Upper lobe of left lung (tissue), 6 donors: ENCODE measurements around the gene ANKRD34A. TPM values are rescaled to one million over a fixed set of nuclear protein-coding genes. Genes with fewer than 3 reads are reported as not detected.
A peak's percentile ranks its signal among the peaks of the same experiment; 100 is the strongest.
"Not testable (repeated sequence)": the region's sequence is repeated elsewhere in the genome, so short reads cannot be mapped to it uniquely, and the experiment has no call there.

Experiments used
- ATAC-seq, 2 donors: fragments of 200-7000 bp; cut with Tn5 transposase; one replicate each; pipeline ENCODE4 v1.9.1; 2022; ENCODE audit warnings: mild to moderate bottlenecking in 2 of 2, moderate library complexity in 2 of 2; ENCODE audit not compliant: low FRiP score in 2 of 2
- DNase-seq, 2 donors: peaks; one replicate each; pipeline ENCODE4 v3.0.0-alpha.2; 2019 to 2020
- H3K27ac ChIP-seq, 4 donors: fragments of 200-600 bp; sonication (generic); one replicate each; pipeline ENCODE4 v1.5.1; 2016 to 2019
- H3K27me3 ChIP-seq, 4 donors: fragments of 200-600 bp; sonication (generic); one replicate each; pipeline ENCODE4 v1.5.1; 2017 to 2019
- H3K36me3 ChIP-seq, 4 donors: fragments of 200-600 bp; sonication (generic); one replicate each; pipeline ENCODE4 v1.5.1; 2016 to 2019
- H3K4me1 ChIP-seq, 4 donors: fragments of 200-600 bp; sonication (generic); one replicate each; pipeline ENCODE4 v1.5.1; 2018 to 2019
- H3K4me3 ChIP-seq, 4 donors: fragments of 200-600 bp; sonication (generic); one replicate each; pipeline ENCODE4 v1.5.1; 2017 to 2019; ENCODE audit warnings: mild to moderate bottlenecking in 2 of 4, moderate library complexity in 1 of 4
- H3K9me3 ChIP-seq, 4 donors: fragments of 200-600 bp; sonication (generic); one replicate each; pipeline ENCODE4 v1.5.1; 2018 to 2019
- EP300 ChIP-seq, 4 donors: sonication (generic); formaldehyde crosslinking; IDR thresholded peaks; one replicate each; pipeline ENCODE4 v1.5.1; 2017; ENCODE audit warnings: antibody characterized with exemption in 4 of 4, control low read depth in 2 of 4
- POLR2A ChIP-seq, 4 donors: fragments of 450-650 bp; IDR thresholded peaks; one replicate each; pipeline ENCODE4 v1.5.1; 2016 to 2017; ENCODE audit warnings: antibody characterized with exemption in 4 of 4, mild to moderate bottlenecking in 2 of 4
- POLR2AphosphoS5 ChIP-seq, 2 donors: sonication (generic); formaldehyde crosslinking; IDR thresholded peaks; one replicate each; pipeline ENCODE4 v1.5.1; 2017; ENCODE audit warnings: antibody characterized with exemption in 2 of 2
- WGBS, 2 donors: methylation state at CpG; one replicate each; pipeline ENCODE4 v1.1.5; 2017 to 2018; 5-methylcytosine and 5-hydroxymethylcytosine counted together
- total RNA-seq, 6 donors: library from RNA; depleted of rRNA in 4 of 6; stranded (reverse); fragments of >200 nt in 4 of 6; gene quantifications; one replicate each; pipeline versions ENCODE4 v1.1.0 to v1.2.1, GENCODE V29; 2016 to 2021
- TF ChIP-seq, protein P1 (sequence below), 6 experiments: fragments of 450-650 bp in 4 of 6; fragments of 200-600 bp in 2 of 6; sonication (generic) in 2 of 6; IDR thresholded peaks; one replicate each; pipeline ENCODE4 v1.5.1; 2016 to 2019; ENCODE audit warnings: antibody characterized with exemption in 6 of 6
- donor health status: DM: no; HTN: no; CAD: no; lungs with moderate emphysema.
- donor health status: DM: no; HTN: yes; CAD: no; lungs with severe emphysema.

Gene ANKRD34A
- total RNA-seq, 6 donors from 2014 or later = 0.30 to 2.6 (median 0.73) TPM

DNA sequence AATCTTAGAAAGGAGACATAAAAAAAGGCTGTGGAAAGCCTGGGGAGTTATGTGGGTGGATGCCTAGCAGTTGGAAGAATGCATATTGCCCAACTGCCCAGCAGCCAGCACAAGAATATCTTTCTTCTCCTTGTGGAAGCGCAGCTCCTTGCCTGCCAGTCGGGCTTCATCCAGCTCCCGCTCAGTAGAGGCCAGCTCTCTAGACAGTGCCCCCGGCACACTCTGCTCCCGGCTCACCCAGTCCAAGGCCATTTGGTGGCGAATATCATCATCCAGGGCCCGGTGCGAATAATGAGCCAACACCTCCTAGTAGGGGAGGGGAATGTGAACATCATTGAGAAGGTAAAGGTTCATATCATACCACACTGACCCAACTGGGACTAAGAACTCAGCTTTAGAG lies 28.1 kb downstream of the ANKRD34A start:
- TF ChIP-seq EP300 (IDR thresholded peaks at IDR 0.05) = no peak
- TF ChIP-seq, protein P1, sequence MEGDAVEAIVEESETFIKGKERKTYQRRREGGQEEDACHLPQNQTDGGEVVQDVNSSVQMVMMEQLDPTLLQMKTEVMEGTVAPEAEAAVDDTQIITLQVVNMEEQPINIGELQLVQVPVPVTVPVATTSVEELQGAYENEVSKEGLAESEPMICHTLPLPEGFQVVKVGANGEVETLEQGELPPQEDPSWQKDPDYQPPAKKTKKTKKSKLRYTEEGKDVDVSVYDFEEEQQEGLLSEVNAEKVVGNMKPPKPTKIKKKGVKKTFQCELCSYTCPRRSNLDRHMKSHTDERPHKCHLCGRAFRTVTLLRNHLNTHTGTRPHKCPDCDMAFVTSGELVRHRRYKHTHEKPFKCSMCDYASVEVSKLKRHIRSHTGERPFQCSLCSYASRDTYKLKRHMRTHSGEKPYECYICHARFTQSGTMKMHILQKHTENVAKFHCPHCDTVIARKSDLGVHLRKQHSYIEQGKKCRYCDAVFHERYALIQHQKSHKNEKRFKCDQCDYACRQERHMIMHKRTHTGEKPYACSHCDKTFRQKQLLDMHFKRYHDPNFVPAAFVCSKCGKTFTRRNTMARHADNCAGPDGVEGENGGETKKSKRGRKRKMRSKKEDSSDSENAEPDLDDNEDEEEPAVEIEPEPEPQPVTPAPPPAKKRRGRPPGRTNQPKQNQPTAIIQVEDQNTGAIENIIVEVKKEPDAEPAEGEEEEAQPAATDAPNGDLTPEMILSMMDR (IDR thresholded peaks at IDR 0.05) = no peak
- TF ChIP-seq POLR2AphosphoS5 (IDR thresholded peaks at IDR 0.05) = no peak
- TF ChIP-seq POLR2A (IDR thresholded peaks at IDR 0.05) = no peak
- ATAC-seq (no peak), DNase-seq (no peak)
- WGBS, 2 donors = 78 to 83% methylated on average over 8 of the region's 8 CpGs
- Histone ChIP-seq H3K9me3 (no peaks in the 10 kb centered on the region), H3K27me3 (no peaks in the 10 kb centered on the region), H3K4me1 (peaks cover 0 to 19% (median 12%) of the 10 kb centered on the region in 4 donors), H3K4me3 (no peak overlapping the region), H3K36me3 (peaks cover 0 to 52% (median 11%) of the 10 kb centered on the region in 4 donors), H3K27ac (no peak overlapping the region)

DNA sequence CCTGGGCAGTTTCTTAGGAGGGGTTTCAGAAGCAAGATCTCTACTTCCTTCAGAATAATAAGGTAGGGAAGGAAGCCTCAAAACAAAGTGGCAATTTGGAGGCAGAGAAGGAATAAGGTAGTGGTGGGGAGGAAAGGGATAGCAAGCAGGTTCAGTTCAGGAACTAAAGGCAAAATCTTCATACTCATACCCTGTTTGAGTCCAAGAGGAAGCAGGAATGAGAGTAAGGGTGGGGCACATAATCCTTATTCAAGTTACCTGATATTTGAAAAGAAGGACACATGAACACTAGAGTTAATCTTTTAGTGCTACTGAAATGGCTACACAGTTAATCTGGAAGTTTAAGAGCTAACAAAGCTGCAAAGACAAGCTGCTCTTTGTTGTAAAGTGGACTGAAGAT lies 28.7 kb downstream of the ANKRD34A start:
- Histone ChIP-seq H3K9me3 (no peaks in the 10 kb centered on the region), H3K4me3 (no peak overlapping the region), H3K27ac (no peak overlapping the region), H3K4me1 (peaks cover 0 to 19% (median 12%) of the 10 kb centered on the region in 4 donors), H3K36me3 (peaks cover 0 to 47% (median 11%) of the 10 kb centered on the region in 4 donors), H3K27me3 (no peaks in the 10 kb centered on the region)
- no peak for TF ChIP-seq EP300 (IDR thresholded peaks at IDR 0.05)
- TF ChIP-seq, protein P1 (IDR thresholded peaks at IDR 0.05) = no peak
- TF ChIP-seq POLR2A (IDR thresholded peaks at IDR 0.05) = no peak
- no peak for TF ChIP-seq POLR2AphosphoS5 (IDR thresholded peaks at IDR 0.05)
- ATAC-seq (no peak), DNase-seq (no peak)

DNA sequence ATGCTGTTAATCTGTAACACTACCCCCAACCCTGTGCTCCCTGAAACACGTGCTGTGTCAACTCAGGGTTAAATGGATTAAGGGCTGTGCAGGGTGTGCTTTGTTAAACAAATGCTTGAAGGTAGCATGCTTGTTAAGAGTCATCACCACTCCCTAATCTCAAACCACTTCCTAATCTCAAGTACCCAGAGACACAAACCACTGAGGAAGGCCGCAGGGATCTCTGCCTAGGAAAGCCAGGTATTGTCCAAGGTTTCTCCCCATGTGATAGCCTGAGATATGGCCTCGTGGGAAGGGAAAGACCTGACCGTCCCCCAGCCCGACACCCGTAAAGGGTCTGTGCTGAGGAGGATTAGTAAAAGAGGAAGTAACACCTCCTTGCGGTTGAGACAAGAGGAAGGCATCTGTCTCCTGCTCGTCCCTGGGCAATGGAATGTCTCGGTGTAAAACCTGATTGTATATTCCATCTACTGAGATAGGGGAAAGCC lies 31.8 kb downstream of the ANKRD34A start:
- WGBS, 2 donors = 18 to 30% methylated on average over 9 of the region's 9 CpGs
- not testable (repeated sequence) for H3K27me3 ChIP-seq, DNase-seq, H3K4me3 ChIP-seq, ATAC-seq, H3K9me3 ChIP-seq
- peaks cover 0 to 28% (median 20%) of the 10 kb centered on the region in 4 donors for H3K4me1 ChIP-seq
- peaks cover 0 to 41% (median 11%) of the 10 kb centered on the region in 4 donors for H3K36me3 ChIP-seq
- H3K27ac ChIP-seq = peak overlapping the region in 3 of 4 donors; percentile 13 to 52 (median 35)

DNA sequence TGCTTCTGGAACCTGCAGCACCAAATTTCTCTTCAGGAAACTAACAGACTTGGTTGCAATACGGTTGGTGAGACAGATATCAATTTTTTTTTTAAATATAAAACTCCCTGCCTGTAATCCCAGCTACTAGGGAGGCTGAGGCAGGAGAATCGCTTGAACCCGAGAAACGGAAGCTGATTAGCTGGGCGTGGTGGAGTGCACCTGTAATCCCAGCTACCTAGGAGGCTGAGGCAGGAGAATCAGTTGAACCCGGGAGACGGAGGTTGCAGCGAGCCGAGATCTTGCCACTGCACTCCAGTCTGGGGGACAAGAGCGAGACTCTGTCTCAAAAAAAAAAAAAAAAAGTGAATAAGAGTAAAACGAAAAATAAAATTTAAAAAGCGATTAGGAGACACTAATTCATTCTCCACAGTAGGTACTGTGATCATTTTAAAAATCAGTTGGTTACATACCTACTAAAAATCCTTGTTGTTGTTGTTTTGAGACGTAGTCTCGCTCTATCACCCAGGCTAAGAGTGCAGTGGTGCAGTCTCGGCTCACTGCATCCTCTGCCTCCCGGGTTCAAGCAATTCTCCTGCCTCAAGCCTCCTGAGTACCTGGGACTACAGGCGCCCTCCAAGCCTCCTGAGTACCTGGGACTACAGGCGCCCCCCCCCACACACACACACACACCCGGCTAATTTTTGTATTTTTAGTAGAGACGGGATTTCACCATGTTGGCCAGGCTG lies 36.3 kb downstream of the ANKRD34A start:
- peaks cover 0 to 23% (median 6%) of the 10 kb centered on the region in 4 donors for H3K36me3 ChIP-seq
- 64 to 67% methylated on average over 20 of the region's 20 CpGs for WGBS, 2 donors
- TF ChIP-seq, protein P1 (IDR thresholded peaks at IDR 0.05) = no peak
- TF ChIP-seq EP300 (IDR thresholded peaks at IDR 0.05) (no peak), POLR2A (IDR thresholded peaks at IDR 0.05) (no peak), POLR2AphosphoS5 (IDR thresholded peaks at IDR 0.05) (no peak)
- H3K27ac ChIP-seq = peak overlapping the region; percentile 87 to 97 (median 95)
- no peaks in the 10 kb centered on the region for H3K27me3 ChIP-seq
- H3K9me3 ChIP-seq = no peaks in the 10 kb centered on the region
- H3K4me1 ChIP-seq = peaks cover 10 to 34% (median 29%) of the 10 kb centered on the region in 4 donors
- DNase-seq (peak in 1 of 2 donors; percentile 58), ATAC-seq (no peak)
- H3K4me3 ChIP-seq = peak overlapping the region; percentile 49 to 68 (median 58)

DNA sequence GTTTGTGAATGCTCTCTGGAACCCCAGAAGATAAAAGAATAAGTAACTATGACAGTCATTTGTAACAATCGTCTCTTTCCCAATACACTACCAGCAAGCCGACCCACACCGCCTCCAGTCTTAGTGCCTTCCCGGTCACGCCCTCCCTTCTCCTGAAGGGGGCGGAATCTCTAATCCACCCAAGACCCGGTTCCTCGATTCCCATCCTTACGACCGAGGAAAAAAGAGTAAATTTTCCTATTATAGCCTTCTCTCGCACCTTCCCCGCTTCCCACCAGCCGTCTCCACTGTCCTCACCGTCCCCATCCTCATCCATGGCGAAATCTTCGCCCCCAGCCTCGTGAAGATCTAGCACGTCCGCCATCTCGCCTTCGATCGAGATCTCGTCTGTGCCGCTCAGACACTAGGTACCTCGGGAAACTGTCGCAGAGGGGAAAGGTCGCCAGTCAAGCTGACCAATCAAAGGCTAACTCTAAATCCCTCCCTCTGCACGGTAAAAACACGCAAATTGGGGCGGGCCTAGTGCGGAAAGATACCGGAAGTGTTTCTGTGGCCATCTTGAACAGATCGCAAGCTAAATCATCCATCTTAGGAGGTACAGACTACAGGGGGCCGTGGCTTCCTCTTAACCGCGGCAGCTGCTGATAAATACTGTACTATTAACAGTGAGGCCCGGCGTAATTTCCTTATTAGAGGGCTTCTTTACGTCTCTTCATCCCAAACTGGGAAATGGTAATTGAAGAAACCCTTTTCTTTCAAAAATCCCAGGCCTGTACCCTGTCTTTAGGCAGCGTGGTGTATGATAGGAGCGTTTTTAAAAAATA lies 37.1 kb downstream of the ANKRD34A start, which contains the start of gene RBM8A:
Gene RBM8A, minus strand, starts transcription at position 422 of the 824 bp plus-strand sequence. Its CDS starts 58 bp downstream, at position 364.
- DNase-seq (peak in 1 of 2 donors; percentile 96), ATAC-seq (peak; percentile 98 to 99)
- WGBS, 2 donors = 0% methylated on average over 35 to 41 of the region's 41 CpGs

More for the DNA sequence above, 37.1 kb downstream of the ANKRD34A start, which contains the start of gene RBM8A:
- Histone ChIP-seq H3K4me1 (peaks cover 10 to 26% (median 24%) of the 10 kb centered on the region in 4 donors), H3K27me3 (no peaks in the 10 kb centered on the region), H3K36me3 (peaks cover 0 to 20% (median 6%) of the 10 kb centered on the region in 4 donors), H3K27ac (peak within 1 kb of the TSS; percentile 87 to 97 (median 95)), H3K9me3 (no peaks in the 10 kb centered on the region), H3K4me3 (peak within 1 kb of the TSS; percentile 53 to 70 (median 66))
- TF ChIP-seq, protein P1 (IDR thresholded peaks at IDR 0.05) = peak; percentile 54 to 81 (median 66)
- TF ChIP-seq POLR2AphosphoS5 (IDR thresholded peaks at IDR 0.05) (peak; percentile 99 to 100), POLR2A (IDR thresholded peaks at IDR 0.05) (peak; percentile 25 to 98 (median 96)), EP300 (IDR thresholded peaks at IDR 0.05) (peak in 1 of 4 donors; percentile 2)
